ENCODE data around the gene G0S2.
A peak's percentile ranks its signal among the peaks of the same experiment; 100 is the strongest.

G0S2 gene

GRCh38 chr1:209648931-209649776 lies 26.1 kb upstream of the G0S2 start:
- no peak for DNase-seq

GRCh38 chr1:209650454-209650853 lies 24.8 kb upstream of the G0S2 start:
- DNase-seq, result peak; percentile 17

GRCh38 chr1:209651138-209651587 lies 24.0 kb upstream of the G0S2 start:
- DNase-seq, result no peak

GRCh38 chr1:209652121-209652735 lies 23.0 kb upstream of the G0S2 start, which contains the start of gene LAMB3:
Gene LAMB3 (minus strand): TSS chr1:209652425. CDS start chr1:209650944, 1,481 bp downstream.
- no peak for DNase-seq

- no peak for DNase-seq
Measured at GRCh38 chr1:209652873-209653401, 22.3 kb upstream of the G0S2 start.

- DNase-seq, result no peak
Measured at GRCh38 chr1:209653915-209654351, 21.3 kb upstream of the G0S2 start.

- DNase-seq, result no peak
Measured at GRCh38 chr1:209655411-209656231, 19.6 kb upstream of the G0S2 start.

GRCh38 chr1:209657140-209657879 lies 17.9 kb upstream of the G0S2 start:
- DNase-seq, result no peak

GRCh38 chr1:209657918-209658317 lies 17.3 kb upstream of the G0S2 start:
- no peak for DNase-seq

- no peak for DNase-seq
Measured at GRCh38 chr1:209659909-209660308, 15.3 kb upstream of the G0S2 start.

- DNase-seq, result no peak
Measured at GRCh38 chr1:209661071-209661470, 14.1 kb upstream of the G0S2 start.

GRCh38 chr1:209662879-209663327 lies 12.3 kb upstream of the G0S2 start:
- no peak for DNase-seq

GRCh38 chr1:209667103-209667502 lies 8.1 kb upstream of the G0S2 start:
- DNase-seq, result no peak

- DNase-seq, result no peak
Measured at GRCh38 chr1:209667708-209668107, 7.5 kb upstream of the G0S2 start.

- DNase-seq, result no peak
Measured at GRCh38 chr1:209670441-209671082, 4.7 kb upstream of the G0S2 start.

GRCh38 chr1:209672705-209673630 lies 2.2 kb upstream of the G0S2 start:
- DNase-seq, result no peak

- no peak for DNase-seq
Measured at GRCh38 chr1:209673631-209674417, 1.4 kb upstream of the G0S2 start.

GRCh38 chr1:209675565-209676154 lies 448 bp downstream of the G0S2 start:
- DNase-seq, result no peak

GRCh38 chr1:209678981-209679539 lies 3.8 kb downstream of the G0S2 start:
- no peak for DNase-seq

Data from SIG-M5 (cell line).